Activated CD4-positive, alpha-beta T cell treated with anti-CD3 and anti-CD28 coated beads for 24 hours (primary cell): ENCODE data around the gene RGS6.

Experiments
- DNase-seq, 2 donors: peaks; one replicate each; pipeline ENCODE4 v3.0.0-alpha.2; 2020; ENCODE audit warnings: low read depth in 2 of 2

Gene RGS6

GRCh38 chr14:72451054-72451972, 519.1 kb downstream of the RGS6 start:
- DNase-seq: peak; percentile 10 to 14

- no peak for DNase-seq
Observed at GRCh38 chr14:72452774-72453173, 520.5 kb downstream of the RGS6 start.

GRCh38 chr14:72454388-72455160, 522.3 kb downstream of the RGS6 start:
- no peak for DNase-seq

- DNase-seq: no peak
Observed at GRCh38 chr14:72457641-72458040, 525.4 kb downstream of the RGS6 start.

- no peak for DNase-seq
Observed at GRCh38 chr14:72462056-72462455, 529.8 kb downstream of the RGS6 start.

GRCh38 chr14:72463291-72463866, 531.1 kb downstream of the RGS6 start:
- no peak for DNase-seq

GRCh38 chr14:72464226-72464625, 532.0 kb downstream of the RGS6 start:
- no peak for DNase-seq

GRCh38 chr14:72466325-72466724, 534.1 kb downstream of the RGS6 start:
- no peak for DNase-seq

- no peak for DNase-seq
Observed at GRCh38 chr14:72471346-72471745, 539.1 kb downstream of the RGS6 start.

GRCh38 chr14:72472845-72473244, 540.6 kb downstream of the RGS6 start:
- no peak for DNase-seq

- peak; percentile 29 to 33 for DNase-seq
Observed at GRCh38 chr14:72476657-72477499, 544.6 kb downstream of the RGS6 start.

- peak in 1 of 2 donors; percentile 1 for DNase-seq
Observed at GRCh38 chr14:72477578-72477977, 545.3 kb downstream of the RGS6 start.

- DNase-seq: no peak
Observed at GRCh38 chr14:72478471-72478893, 546.3 kb downstream of the RGS6 start.

- DNase-seq: no peak
Observed at GRCh38 chr14:72479461-72479931, 547.3 kb downstream of the RGS6 start.

- no peak for DNase-seq
Observed at GRCh38 chr14:72480464-72481243, 548.4 kb downstream of the RGS6 start.

- DNase-seq: no peak
Observed at GRCh38 chr14:72483311-72483710, 551.1 kb downstream of the RGS6 start.

GRCh38 chr14:72485695-72486094, 553.5 kb downstream of the RGS6 start:
- no peak for DNase-seq

- DNase-seq: no peak
Observed at GRCh38 chr14:72488514-72488913, 556.3 kb downstream of the RGS6 start.

- no peak for DNase-seq
Observed at GRCh38 chr14:72492196-72492595, 560.0 kb downstream of the RGS6 start.

- no peak for DNase-seq
Observed at GRCh38 chr14:72495668-72496067, 563.4 kb downstream of the RGS6 start.

- DNase-seq: no peak
Observed at GRCh38 chr14:72498646-72499045, 566.4 kb downstream of the RGS6 start.
